ENCODE measurements around the gene CUEDC1.

GRCh38 chr17:57949649-57950048, 5.6 kb downstream of the CUEDC1 start:
- TF ChIP-seq CTCF (IDR thresholded peaks at IDR 0.05; ENCODE audit: borderline replicate concordance, extremely low read depth, low read length, poor library complexity, severe bottlenecking) (no peak), EZH2 (IDR thresholded peaks at IDR 0.05; ENCODE audit: borderline replicate concordance, low read depth, low read length, severe bottlenecking) (no peak)

Measured in DND-41 (cell line).